HG02885 (cell line): ENCODE data around the gene MTHFSD.

ENCODE experiments used
- ATAC-seq: cut with Tn5 transposase; IDR thresholded peaks from one replicate; pipeline ENCODE4 v1.9.1; 2021; ENCODE audit warnings: mild to moderate bottlenecking; ENCODE audit not compliant: unreplicated experiment, poor library complexity

Gene MTHFSD

DNA sequence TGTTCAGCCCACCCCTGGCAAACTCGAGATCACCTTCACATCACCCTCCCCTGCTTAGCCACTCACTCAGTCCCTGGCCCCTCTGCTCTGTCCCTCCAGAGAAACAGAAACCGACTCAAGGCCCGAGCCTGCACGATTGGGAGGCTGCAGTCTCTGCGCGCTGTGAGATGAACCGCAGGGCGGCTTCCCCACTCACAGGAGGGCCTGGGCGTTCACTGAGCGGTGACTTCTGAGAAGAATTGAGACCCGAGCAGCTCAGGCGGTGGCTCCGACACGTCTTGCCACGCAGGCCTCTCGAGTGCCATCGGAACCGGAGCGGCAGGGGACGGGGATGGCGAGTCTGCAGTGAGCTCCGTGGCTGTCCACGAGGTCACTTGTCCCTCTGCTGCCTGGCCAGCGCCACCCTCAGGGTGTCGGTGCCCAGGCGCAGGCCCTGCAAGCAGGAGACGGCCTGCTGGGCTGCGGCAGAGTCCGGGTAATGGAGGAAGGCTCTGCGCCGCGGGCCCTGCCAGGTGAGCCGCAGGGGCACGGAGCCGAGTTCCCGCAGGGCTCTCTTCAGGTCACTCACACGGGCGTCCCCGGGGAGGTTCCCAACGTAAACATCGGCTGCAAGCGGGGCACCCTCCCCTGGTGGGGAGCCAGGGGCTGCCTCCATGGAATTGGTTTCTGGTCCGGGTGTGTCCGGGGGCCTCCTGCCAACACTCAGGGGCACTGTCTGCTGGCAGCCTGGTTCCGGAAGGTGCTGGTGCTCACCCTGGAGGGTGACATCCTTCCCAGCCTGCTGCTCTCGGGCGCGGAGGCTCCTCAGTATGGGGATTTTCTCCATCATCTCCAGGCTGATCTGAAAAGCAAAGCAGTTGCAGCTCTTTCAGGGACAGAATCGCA is 23.2 kb downstream of the MTHFSD start:
- no peak for ATAC-seq

DNA sequence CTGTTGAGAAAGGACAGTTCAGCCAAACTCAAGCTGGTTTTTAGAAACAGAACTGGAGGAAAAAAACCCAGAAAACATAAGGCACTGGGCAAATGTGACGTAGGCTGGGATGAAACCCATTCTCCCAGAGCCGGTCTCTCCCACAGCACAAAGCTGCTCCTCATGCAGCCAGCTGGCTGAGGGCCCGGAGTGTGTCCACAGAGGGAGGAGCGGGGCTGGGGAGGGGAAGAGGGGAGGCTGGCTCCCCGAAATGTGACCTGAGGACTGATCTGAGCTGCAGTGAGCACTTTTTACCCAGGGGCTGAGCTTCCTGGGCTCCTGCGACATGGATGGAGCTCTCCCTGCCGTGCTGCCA is 23.9 kb downstream of the MTHFSD start:
- ATAC-seq = no peak

- ATAC-seq = no peak
Measured at GRCh38 chr16:86530251-86531190, 24.5 kb downstream of the MTHFSD start.

DNA sequence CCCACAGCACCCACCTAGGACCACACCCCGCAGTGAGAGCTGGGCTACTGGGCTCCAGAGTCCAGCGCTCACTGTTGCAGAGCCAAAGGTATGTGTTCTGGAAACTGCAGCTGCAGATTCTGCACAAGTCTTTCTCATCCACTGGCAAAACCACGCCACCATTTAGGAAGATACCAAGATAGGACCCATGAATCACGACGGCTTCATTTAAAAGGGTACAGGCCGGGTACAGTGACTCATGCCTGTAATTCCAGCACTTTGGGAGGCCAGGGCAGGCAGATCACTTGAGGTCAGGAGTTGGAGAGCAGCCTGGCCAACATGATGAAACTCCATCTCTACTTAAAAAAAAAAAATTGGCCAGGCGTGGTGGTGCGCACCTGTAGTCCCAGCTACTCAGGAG is 25.9 kb downstream of the MTHFSD start:
- no peak for ATAC-seq

DNA sequence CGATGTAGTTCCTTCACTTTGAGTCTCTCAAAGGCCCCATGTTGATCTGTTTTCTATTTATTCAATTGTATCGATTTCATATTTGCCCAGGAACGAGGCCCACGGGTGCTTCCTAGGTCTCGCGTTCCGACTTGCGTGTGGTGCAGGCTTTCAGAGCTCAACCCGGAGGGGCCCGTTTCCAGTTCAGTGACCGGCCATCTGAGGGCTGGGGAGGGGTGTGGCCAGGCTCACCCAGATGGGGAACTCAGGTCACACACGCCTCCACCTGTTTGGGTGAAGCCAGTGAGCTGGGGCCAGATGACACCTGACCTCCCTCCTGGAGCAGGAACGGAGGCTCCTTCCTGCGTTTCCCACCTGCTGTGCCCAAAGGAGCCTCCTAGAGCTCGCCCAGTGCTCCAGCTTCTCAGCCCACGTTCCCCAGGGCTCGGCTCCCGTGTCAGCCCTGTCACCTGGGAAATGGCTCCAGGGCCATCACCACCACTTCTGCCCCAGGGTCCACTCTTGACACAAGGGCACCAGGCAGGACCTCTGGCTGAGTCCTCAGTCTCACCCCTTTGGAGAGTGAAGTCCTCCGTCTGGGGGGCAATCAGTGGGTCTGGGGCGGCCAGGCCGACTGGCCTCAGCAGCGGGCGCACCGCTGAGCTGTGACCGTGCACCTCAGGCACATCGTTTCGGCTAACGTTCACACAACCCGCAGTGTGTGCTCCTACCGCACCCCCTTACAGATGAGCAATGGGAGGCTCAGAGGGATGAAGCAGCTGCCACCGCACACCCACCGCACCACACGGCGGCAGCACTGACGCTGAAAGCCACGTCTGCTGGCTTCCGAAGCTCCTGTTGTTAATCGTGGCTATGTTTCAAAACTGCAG is 26.7 kb downstream of the MTHFSD start:
- ATAC-seq = no peak

- no peak for ATAC-seq
Measured at GRCh38 chr16:86527366-86527765, 27.7 kb downstream of the MTHFSD start.

DNA sequence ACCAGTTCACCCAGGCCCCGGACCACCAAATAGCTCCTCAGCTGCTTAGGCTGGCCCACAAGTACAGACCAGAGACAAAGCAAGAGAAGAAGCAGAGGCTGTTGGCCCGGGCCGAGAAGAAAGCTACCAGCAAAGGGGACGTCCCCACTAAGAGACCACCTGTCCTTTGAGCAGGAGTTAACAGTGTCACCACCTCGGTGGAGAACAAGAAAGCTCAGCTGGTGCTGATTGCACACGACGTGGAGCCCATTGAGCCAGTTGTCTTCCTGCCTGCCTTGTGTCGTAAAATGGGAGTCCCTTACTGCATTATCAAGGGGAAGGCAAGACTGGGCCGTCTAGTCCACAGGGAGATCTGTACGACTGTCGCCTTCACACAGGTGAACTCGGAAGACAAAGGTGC is 29.3 kb downstream of the MTHFSD start:
- ATAC-seq = no peak

- no peak for ATAC-seq
Measured at GRCh38 chr16:86524029-86524428, 31.0 kb downstream of the MTHFSD start.

GRCh38 chr16:86523166-86523740 is 31.8 kb downstream of the MTHFSD start:
- no peak for ATAC-seq

GRCh38 chr16:86522634-86523033 is 32.4 kb downstream of the MTHFSD start:
- ATAC-seq = no peak

GRCh38 chr16:86521236-86522197 is 33.5 kb downstream of the MTHFSD start:
- ATAC-seq = no peak

GRCh38 chr16:86520317-86521210 is 34.5 kb downstream of the MTHFSD start:
- no peak for ATAC-seq

DNA sequence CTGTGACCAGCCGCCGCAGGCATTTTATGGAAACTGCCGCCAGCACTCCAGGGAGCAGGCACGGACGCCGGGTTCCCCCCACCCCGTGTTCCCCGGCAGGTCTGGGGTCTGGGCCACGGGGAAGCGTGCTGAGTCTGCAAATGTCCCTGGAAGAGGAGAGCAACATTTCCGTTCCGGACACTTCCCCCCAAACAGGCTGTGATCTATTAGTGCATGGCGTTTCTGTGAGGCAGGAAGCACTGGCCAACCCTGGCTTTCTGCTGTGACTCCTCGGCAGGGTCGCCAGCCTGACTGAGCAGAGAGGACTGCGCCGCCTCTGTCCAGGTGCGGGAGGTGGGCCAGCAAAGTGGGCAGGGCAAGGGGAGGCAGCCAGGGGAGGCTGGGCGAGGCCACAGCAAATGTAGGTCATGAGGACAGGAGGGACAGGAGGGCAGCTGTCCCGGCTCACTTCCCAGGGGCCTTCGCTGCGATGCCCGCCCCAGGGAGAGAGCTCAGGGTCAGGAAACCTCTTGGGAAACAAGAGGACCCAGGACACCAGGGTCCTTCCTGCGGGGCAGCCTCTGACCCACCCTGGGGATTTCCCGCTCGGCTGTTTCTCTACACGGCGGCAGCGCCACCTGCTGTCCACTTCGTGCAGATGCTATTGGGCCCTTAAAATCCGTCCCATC is 35.3 kb downstream of the MTHFSD start:
- no peak for ATAC-seq

- ATAC-seq = no peak
Measured at GRCh38 chr16:86519007-86519648, 35.9 kb downstream of the MTHFSD start.

DNA sequence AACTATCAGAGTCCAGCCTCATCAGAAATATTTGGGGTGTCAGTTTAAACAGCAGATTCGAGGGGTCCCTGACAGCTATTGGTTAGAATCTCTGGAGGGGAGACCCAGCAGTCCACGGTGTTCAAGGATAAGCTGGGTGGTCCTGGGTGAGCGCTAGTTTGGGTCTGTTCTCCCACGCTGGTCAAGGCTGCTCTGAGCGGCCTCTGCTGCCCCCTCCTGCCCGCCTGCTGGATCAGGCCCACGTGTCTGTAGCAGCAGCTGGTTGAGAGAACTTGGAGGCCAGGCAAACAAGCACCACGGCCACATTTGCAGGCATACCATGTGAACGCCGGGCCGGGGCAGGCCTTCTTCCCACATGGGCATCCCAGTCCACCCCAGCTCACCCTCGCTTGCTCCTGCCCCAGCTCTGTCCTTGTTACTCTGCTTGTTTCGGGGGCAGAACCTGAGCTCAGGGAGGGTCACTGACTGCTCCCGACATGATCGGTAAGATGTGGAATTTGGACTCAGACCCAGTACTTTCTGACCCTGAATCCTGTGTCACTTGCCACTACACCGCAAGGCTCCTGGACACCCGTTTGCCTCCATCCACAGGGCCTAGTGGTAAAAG is 37.3 kb downstream of the MTHFSD start:
- no peak for ATAC-seq

GRCh38 chr16:86517033-86517432 is 38.0 kb downstream of the MTHFSD start:
- no peak for ATAC-seq

GRCh38 chr16:86516623-86517003 is 38.4 kb downstream of the MTHFSD start:
- no peak for ATAC-seq
